GM20431 (cell line): ENCODE data around the gene GPLD1.

ENCODE experiments used
- in situ Hi-C: fragments of 300-500 bp; cut with MseI, MboI; formaldehyde crosslinking; loops from one replicate; pipeline ENCODE4 v1.15.0; 2020; ENCODE audit warnings: low sequenced_read_pairs; ENCODE audit not compliant: unreplicated experiment

GPLD1 gene

DNA sequence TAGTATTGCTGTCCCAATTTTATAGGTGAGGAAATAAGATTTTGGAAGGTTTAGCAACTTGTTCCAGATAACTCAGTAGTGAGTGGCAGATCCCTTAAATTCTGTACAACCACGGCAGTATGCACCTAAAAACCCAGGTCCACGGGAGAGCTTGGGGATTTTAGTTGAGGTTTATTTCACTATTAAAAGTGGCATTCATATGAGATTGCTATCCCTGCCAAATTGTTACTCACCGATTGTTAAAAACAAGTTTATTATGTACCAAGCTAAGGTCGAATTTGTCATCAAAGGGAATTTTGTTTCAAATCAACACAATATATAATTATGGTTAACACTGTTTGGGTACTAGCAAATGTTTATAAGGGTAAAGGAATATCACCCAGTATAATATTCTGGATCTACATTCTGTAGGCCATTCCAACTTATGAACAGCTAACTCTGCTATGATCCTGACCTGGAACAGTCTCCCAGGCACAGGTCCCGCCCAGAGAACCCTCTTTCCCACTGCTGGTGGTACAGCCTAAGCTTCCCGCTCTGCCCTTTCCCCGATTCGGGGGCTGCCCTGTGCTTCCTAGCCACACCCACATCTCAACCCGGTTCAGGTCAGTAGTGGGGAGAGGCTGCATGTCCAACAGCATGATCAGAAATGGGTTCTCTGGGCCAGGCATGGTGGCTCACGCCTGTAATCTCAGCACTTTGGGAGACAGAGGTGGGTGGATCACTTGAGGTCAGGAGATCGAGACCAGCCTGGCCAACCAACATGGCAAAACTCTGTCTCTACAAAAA lies 24.9 kb downstream of the GPLD1 start:
- in situ Hi-C loops: no loop called here

DNA sequence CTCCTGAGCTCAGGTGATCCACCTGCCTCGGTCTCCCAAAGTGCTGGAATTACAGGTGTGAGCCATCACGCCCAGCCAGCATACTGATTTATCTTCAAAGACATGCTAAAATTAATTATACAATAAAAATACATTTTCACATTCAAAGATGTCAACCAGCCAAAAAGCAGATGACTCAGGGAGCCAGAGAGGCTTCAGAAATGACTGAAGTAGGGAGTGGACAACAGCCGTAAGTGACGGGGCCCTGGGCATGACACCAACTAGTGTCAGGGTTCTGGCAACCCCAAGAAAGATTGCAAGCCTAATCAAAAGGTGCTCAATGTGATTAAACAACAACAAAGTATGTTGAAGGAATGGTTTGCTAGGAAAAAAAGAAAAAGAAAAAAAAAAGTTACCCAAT lies 28.4 kb downstream of the GPLD1 start:
- in situ Hi-C loops: no loop called here

DNA sequence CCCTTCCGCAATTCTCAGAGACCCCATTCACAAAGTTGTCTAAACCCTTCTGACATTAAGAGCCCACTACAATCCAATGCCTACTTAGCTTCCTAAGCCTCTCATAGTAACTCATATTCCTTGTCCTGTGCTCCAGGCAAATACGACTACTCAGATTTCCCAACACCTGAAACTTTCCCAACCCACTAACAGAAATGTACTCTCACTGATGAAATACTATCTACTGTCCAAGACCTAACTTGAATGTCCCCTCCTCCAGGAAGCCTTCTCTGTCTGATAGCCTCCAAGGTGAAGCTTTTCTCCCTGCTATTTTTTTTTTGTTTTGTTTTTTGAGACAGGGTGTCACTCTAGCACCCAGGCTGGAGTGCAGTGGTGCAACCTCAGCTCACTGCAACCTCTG lies 30.4 kb downstream of the GPLD1 start:
- in situ Hi-C loops: no loop called here

DNA sequence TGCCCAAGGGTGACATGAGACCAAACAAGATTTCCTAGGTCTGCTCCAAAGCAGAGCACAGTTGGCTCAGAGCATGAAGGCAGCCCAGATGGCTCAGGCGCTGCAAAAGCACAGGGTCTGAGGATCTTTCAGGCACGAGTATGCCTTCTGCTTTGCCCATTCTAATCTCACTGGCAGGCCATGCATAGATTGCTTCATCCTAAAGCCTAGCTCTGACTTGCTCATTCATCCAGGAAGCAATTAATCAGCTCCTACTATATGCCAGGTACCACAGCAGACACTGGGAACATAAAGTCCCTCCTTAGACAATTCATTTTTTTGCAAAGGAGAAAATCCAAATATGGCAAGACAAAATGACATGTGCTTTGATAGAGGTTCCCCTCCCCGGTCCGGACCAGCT lies 31.2 kb downstream of the GPLD1 start:
- in situ Hi-C loops: no loop called here

DNA sequence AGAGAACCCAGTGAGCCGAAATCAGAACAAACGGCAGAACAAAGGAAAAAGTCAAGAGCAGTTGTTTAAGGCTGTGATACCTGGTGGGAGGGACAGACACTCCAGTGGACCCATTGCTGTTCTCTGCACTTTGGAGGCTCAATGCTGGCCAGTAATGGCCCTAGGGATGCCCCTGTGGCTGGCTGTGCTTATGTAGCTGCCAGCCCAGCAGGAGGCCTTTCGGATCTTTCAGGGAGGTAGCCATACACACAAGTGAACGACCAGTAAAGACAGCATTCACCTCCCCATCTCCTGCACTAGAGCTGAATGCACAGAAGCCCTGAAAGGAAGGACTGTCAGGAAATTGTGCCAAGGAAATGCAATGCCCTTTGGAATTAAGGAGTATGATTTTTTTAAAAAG lies 34.3 kb downstream of the GPLD1 start:
- in situ Hi-C loops: no loop called here

DNA sequence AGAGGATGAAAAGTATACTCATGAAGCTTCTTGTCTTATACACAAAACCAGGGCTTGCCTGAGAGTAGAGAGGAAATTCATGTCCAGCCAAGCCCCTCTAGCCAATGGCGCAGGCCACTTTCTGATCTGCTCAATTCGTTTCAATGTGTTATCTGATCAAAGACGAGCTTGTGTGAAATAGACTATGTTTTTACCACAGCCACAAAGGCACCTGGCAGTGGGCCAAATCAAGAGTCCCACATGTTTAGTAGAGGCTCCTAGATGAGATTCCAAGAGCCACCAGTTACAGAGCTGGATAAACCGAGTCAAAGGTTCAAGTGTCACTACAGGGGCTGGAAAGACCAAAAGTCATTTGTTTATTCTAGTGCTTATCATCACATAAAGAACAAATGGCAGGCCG lies 34.9 kb downstream of the GPLD1 start:
- in situ Hi-C loops: no loop called here

DNA sequence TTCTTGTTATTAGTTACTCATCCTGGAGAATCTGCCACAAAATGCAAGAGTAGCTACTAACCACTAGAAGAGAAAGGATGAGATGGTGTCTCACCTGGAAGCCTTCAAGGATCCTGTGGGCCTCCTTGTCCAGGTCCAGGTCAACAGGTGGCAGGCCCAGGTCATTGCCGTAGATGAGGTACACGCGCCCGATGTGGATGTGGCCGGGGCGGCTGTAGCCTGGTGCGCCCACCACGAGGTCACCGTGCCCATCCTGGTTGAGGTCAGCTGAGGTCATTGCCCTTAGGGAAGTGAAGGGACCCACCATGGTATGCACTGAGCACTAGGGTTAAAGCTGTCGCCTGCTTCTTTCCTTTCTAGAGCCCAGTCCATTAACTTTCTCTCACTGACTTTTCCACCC lies 35.5 kb downstream of the GPLD1 start:
- in situ Hi-C loops: no loop called here

DNA sequence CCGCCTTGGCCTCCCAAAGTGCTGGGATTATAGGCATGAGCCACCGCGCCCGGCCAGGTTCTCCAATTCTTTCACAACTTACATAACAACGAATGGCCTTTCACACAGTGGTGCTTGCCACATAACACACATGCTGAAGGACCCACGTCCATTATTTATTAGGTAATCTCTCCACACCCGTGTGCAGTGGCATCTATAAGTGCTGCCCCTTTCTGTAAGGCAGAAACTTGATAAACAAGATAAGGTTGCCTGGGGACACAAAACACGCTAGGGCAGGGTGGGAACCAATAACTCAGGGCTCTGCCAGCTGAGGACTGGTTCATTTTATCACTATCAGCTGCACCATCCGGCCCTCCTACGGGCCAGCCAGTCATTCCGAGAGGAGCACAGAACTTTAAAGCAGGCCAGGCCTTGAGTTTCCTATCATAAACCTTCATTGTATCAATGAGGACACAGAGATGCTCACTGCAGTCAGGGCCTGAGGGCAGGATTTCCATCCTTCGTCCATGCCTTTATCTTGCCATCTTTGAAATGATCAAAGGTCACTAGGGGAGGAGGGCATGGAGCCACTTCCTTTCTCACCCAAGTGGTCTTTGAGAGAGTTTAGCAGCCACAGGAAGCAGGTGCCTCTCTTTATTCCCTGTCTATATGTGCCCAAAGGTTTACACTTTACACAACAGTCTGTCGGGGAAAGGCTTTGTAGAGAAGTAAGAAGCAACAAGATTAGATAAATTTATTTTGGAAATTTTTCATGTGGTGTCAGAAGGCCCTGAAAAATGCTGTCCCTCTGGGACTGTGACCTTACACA lies 37.6 kb downstream of the GPLD1 start:
- in situ Hi-C loops: no loop called here

DNA sequence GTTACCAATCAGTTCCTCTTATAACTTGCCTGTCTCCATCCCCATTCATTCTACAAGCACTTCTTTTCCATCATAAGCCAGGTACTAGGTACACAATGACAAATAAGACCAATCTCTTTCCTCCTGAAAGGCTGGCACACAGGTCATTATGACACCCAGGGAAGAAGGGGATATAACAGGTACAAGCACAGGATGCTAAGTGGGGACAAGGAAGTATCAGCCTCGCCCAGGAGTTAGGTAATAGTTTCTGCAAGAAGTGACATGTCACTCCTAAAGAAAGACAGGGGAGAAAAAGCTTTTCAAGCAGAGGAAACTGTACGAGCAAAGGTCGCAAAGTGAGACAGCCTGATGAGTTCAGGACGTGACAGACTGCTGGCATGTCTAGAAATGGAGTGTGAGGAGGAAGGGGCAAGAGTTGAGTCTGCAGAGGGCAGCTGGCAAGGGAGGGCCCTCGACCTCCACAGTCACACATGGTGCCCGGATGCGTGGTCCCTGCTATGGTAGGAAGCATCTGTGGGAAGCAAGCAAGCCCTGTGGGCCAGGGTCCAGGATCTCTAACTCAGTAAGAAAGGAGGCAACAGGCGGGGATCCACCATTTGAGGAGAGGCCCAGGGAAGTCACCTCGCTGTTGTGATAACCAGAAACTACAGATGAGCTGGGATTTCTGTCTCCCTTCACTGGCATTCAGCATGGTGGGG lies 40.4 kb downstream of the GPLD1 start:
- in situ Hi-C loops: no loop called here

DNA sequence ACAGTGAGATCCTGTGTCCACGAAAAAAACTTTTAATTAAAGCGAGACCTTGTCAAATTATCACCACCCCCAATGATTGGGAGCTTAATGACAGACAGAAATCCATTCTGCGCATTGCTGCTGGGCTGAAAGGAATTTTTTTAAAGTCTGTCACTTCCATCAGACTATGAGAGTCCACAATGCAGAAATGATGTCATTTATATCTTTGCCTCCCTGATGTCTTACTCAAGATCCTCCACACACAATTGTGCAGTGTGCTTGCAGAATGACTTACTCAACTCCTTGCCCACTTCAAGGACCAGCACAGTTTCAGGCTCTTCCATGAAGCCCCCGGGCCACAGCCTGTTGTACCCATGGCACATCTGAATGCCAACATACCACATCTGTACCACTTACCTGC lies 41.0 kb downstream of the GPLD1 start:
- in situ Hi-C loops: no loop called here

DNA sequence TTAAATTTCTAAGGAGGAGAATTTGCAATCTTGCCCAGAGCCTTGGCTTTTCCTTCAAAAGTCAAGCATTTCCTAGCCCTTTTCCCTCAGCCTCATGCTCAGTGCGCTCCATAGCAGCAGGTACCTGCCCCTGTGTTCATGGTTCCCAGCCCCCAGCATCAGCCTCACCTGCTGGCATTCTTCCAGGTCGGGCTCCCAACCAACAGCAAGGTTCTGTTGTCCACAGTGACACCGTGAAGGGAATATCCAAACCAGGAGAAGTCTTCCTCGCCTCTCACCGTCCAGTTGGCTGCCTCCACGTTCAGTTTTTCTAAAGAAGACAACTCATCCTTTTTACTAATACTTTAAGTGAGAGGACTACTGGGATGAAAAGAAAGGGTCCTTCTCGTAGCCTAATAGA lies 42.7 kb downstream of the GPLD1 start:
- in situ Hi-C loops: no loop called here

DNA sequence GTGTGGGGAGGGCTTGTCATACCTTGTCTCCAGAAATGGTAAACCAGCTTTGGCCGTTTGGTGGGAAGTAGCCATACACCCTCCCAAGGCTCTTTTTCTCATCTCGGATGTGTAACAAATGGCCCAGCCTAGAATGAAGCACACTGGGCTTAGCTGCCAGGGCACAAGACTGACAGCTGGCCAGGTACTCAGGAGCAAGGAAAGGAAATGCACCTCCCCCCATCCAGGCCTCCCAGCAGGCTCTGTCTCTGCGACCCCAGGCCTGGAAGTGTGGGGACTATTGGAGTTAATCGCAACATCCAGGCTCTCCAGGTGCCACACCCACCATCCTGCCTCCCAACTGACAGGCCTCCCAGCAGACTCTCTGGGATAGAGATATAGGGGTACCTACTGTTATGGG lies 43.7 kb downstream of the GPLD1 start:
- in situ Hi-C loops: no loop called here

DNA sequence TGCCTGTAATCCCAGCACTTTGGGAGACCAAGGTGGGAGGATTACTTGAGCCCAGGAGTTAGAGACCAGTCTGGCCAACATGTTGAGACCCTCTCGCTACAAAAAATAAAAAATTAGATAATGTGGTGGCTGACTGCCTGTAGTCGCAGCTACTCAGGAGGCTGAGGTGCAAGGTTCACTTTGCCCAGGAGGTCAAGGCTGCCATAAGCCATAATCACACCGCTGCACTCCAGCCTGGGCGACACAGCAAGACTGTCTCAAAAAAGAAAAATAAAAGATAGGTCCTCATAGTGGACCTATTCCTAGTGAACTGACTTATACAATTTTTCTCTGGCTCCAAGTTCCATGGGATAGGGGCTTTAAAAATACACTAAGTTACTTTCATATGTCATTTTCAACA lies 44.8 kb downstream of the GPLD1 start:
- in situ Hi-C loops: no loop called here

DNA sequence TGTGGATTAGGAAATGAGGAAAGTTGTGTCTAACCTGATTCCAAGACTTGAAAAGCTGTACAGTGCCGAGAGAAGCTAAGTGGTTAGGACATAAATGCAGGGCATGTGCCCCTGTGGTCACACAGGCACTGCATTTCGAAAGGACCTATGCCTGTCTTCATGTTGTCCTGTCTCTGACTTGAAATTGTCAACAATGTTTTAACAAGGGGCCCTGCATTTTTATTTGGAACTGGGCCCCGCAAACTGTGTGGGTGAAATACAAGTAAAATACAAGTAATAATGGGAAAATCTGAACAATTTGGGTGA lies 47.8 kb downstream of the GPLD1 start:
- in situ Hi-C loops: no loop called here

DNA sequence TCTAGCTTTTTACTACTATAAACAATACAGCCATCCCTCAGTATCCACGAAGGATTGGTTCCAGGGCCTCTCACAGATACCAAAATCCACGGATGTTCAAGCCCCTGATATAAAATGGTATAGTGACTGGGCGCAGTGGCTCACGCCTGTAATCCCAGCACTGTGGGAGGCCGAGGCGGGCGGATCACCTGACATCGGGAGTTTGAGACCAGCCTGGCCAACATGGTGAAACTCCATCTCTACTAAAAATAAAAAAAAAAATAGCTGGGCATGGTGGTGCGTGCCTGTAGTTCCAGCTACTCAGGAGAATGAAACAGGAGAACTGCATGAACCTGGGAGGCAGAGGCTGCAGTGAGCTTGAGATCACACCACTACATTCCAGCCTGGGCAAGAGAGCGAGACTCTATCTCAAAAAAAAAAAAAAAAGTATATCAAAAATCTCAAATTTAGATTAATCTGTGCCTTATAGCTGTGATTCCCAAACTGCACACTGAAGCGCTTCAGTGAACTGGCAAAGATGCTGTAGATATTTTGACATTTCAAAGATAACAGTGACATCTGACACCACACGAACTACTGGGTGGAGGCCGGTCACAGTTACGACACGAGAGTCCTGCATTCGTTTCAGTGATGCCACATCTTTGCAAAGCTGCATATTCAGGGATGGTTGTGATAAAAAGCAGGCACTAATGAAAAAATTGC lies 48.3 kb downstream of the GPLD1 start:
- in situ Hi-C loops: no loop called here

DNA sequence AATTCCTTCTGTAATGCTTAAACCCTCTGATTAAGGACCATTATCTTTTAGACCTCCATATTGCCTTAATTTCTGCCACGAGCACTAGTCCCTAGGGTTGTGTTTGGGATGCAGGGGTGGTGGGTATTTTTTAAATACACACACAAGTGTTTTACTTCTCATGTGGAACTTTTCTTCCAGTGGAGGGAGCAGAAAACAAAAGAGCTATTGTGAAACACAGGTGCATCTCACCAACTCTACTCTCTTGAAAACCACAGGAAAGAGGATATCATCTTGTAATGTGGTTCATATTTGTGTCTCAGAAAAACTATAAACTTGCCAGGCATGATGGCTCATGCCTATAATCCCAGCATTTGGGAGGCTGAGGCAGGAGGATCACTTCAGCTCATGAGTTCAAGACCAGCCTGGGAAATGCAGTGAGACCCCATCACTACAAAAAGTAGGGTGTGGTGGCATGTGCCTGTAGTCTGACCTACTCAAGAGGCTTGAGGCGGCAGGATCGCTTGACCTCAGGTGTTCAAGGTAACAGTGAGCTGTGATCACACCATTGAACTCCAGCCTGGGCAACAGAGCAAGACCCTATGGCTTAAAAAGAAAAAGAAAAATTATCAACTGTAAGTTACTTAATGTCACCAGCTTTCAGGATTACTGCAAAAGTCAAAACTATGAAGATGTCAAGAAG lies 49.4 kb downstream of the GPLD1 start:
- in situ Hi-C loops: no loop called here

DNA sequence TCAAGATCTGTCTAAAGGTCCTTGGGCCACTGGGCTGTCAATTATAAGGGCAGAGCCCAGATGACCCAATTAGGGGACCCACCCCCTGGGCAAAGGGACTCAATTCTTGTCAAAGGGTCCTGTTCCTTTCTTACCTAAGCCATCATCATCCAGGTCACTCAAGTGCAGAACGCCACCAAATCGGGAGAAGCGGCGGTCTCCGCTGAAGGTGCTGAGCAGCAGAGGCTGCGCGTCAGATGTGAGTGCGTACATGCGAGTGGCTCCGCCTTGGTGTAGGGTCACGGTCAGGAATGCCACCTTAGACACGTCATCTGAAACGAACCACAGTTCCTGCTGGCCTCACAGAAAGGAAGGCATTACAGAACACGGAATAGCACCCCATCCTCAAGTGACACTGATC lies 52.4 kb downstream of the GPLD1 start:
- in situ Hi-C loops: no loop called here

DNA sequence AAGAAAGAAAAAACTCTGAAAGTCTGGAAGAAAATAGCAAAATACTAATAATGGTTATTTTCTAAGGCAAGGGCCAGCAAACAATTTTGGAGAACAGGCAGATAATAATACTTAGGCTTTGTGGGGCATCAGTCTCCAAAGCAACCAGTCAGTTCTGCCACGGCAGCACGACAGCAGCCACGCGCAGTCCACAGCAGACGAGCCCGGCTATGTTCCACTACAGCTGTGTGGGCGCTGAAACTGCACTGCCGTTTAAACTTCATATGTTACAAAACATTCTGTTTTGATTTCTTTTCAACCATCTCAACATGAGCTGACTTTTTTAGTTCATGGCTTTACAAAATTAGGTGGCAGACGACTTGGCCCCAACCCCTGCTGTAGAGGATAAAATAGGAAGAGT lies 56.8 kb downstream of the GPLD1 start:
- in situ Hi-C loops: no loop called here

DNA sequence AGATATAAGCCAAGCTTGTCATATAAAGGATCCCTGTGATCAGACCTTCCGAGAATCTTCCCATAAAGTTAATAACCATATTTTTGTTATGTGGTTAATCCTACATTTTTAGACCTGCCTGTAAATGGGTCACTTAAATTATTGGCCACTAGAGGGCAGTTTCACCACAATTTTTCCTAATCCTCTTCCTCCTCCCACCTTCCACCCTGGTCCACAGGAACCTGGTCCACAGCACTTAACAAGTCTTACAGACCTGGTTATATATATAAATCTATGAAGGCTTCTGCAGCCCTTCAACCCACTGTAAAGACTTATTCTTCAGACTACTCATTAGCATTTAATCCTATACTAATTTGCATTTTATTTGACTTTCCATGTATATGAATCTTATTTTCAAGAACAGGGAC lies 58.3 kb downstream of the GPLD1 start:
- in situ Hi-C loops: no loop called here

DNA sequence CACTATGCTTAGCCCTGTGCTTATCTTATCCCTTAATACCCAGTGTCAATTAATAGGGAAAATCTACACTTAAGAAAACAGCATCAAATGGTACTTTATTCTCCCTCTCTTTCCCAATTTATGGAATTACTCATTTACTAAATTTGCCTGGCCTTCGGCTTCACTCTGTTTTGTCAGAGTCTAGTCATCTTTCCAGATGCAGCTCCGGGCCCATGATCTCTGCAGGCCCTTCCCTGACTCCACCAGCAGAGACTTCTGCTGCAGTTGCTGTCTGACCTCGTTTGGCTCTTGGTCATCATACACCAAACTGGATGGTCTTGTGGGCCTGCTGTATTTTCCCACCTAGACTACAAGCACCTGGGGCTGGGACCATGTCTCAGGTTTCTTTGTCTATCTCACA lies 59.3 kb downstream of the GPLD1 start:
- in situ Hi-C loops: no loop called here
